Nephron progenitor cell (in vitro differentiated cells): Measurements from ENCODE around the gene RPS6KA3.

Experiments used
- DNase-seq: peaks from one replicate; pipeline ENCODE4 v3.0.0; 2021
- H3K27ac Mint-ChIP-seq: 2 replicates; pipeline ENCODE4 v1.8.0; 2021; ENCODE audit warnings: mild to moderate bottlenecking, moderate library complexity, mixed read lengths
- H3K27me3 Mint-ChIP-seq: 2 replicates; pipeline ENCODE4 v1.8.0; 2021; ENCODE audit warnings: mild to moderate bottlenecking, low read depth, mixed read lengths; ENCODE audit not compliant: poor library complexity
- H3K36me3 Mint-ChIP-seq: 2 replicates; pipeline ENCODE4 v1.8.0; 2021; ENCODE audit warnings: low read depth, mixed read lengths
- H3K4me1 Mint-ChIP-seq: 2 replicates; pipeline ENCODE4 v1.8.0; 2021; ENCODE audit warnings: mixed read lengths
- H3K4me3 Mint-ChIP-seq: 2 replicates; pipeline ENCODE4 v1.8.0; 2021; ENCODE audit warnings: mild to moderate bottlenecking, moderate library complexity, mixed read lengths
- H3K9me3 Mint-ChIP-seq: 2 replicates; pipeline ENCODE4 v1.8.0; 2021; ENCODE audit warnings: mild to moderate bottlenecking, moderate library complexity, mixed read lengths
- CTCF ChIP-seq: fragments of 200-600 bp; sonication (generic); IDR thresholded peaks from 2 replicates; pipeline ENCODE4 v1.5.0; 2021; ENCODE audit warnings: antibody characterized with exemption

RPS6KA3 gene

DNA sequence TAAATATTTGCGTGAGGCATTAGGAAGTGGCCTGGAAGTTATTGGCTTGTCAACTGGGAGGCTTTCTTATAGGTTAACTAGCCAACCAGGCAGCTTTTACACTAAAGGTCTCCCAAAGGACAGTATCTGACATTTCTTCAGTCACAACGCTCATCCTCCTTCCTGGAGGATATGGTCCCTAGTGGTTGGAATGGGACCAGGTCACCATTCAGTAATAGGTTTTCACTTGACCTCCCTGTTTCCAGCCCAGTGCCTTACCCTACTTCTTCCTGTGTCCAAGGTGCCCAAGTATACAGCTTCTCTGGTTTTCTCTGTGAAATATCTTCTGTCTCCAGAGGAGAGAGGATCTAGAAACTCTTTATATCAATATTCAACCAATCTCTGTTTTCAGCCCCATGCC is 38.5 kb downstream of the RPS6KA3 start:
- peaks cover 47% of the 10 kb centered on the region for H3K36me3 Mint-ChIP-seq
- no peaks in the 10 kb centered on the region for H3K27me3 Mint-ChIP-seq
- H3K4me1 Mint-ChIP-seq: no peaks in the 10 kb centered on the region
- no peak for TF ChIP-seq CTCF
- H3K9me3 Mint-ChIP-seq: peaks cover 35% of the 10 kb centered on the region
- no peak for DNase-seq
- no peak overlapping the region for H3K4me3 Mint-ChIP-seq
- no peak overlapping the region for H3K27ac Mint-ChIP-seq

DNA sequence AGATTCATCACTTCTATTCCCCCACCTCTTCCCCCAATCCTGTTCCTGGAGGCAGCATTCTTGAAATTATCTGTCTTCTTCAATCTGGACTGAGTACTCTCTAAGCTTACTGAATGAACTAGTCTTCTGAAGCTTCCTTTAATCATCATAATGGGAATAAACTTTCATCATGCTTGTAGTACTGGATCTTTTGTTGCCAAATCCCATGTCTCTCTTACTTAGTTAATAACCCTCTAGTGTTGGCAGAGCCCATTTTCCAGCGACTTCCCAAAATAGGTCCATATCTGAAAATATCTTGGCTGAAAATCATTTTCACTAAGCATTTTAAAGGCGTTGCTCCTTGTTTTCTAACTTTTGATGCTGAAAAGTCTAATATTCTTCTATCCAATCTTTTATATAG is 39.6 kb downstream of the RPS6KA3 start:
- peaks cover 35% of the 10 kb centered on the region for H3K36me3 Mint-ChIP-seq
- no peak for DNase-seq
- no peaks in the 10 kb centered on the region for H3K27me3 Mint-ChIP-seq
- peaks cover 27% of the 10 kb centered on the region for H3K9me3 Mint-ChIP-seq
- no peak for TF ChIP-seq CTCF
- no peak overlapping the region for H3K4me3 Mint-ChIP-seq
- H3K4me1 Mint-ChIP-seq: no peaks in the 10 kb centered on the region
- no peak overlapping the region for H3K27ac Mint-ChIP-seq

GRCh38 chrX:20225488-20225833 is 41.2 kb downstream of the RPS6KA3 start:
- Mint-ChIP-seq H3K27me3 (no peaks in the 10 kb centered on the region), H3K36me3 (peaks cover 24% of the 10 kb centered on the region)

GRCh38 chrX:20224814-20225487 is 41.8 kb downstream of the RPS6KA3 start:
- H3K4me3 Mint-ChIP-seq: no peak overlapping the region
- H3K4me1 Mint-ChIP-seq: no peaks in the 10 kb centered on the region
- DNase-seq: no peak
- TF ChIP-seq CTCF: no peak
- peaks cover 19% of the 10 kb centered on the region for H3K36me3 Mint-ChIP-seq
- peaks cover 18% of the 10 kb centered on the region for H3K9me3 Mint-ChIP-seq
- H3K27ac Mint-ChIP-seq: no peak overlapping the region
- no peaks in the 10 kb centered on the region for H3K27me3 Mint-ChIP-seq

More at GRCh38 chrX:20225488-20225833, 41.2 kb downstream of the RPS6KA3 start:
- Mint-ChIP-seq H3K9me3 (peaks cover 18% of the 10 kb centered on the region), H3K27ac (no peak overlapping the region), H3K4me1 (no peaks in the 10 kb centered on the region), H3K4me3 (no peak overlapping the region)
- no peak for DNase-seq
- no peak for TF ChIP-seq CTCF

DNA sequence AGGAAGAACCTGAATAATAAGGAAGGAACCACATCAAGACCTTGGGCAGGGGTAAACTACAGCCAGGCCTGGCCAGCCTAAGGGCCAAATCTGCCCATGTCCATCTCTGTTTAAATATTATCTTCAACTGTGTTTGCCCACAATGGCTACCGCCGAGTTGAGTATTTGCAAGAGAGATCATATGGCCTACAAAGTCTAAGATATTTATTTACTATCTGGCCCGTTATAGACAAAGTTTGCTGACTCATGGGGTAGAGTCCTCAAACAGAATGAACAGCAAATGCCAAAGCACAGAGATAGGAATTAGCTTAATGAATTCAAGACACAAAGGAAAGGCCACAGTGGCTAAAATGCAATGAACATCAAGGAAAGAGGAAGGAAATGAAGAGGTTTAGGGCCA is 44.8 kb downstream of the RPS6KA3 start:
- H3K27ac Mint-ChIP-seq: no peak overlapping the region
- no peak overlapping the region for H3K4me3 Mint-ChIP-seq
- TF ChIP-seq CTCF: no peak
- DNase-seq: no peak
- H3K27me3 Mint-ChIP-seq: no peaks in the 10 kb centered on the region
- H3K4me1 Mint-ChIP-seq: peaks cover 6% of the 10 kb centered on the region
- H3K9me3 Mint-ChIP-seq: peaks cover 11% of the 10 kb centered on the region
- H3K36me3 Mint-ChIP-seq: no peaks in the 10 kb centered on the region

DNA sequence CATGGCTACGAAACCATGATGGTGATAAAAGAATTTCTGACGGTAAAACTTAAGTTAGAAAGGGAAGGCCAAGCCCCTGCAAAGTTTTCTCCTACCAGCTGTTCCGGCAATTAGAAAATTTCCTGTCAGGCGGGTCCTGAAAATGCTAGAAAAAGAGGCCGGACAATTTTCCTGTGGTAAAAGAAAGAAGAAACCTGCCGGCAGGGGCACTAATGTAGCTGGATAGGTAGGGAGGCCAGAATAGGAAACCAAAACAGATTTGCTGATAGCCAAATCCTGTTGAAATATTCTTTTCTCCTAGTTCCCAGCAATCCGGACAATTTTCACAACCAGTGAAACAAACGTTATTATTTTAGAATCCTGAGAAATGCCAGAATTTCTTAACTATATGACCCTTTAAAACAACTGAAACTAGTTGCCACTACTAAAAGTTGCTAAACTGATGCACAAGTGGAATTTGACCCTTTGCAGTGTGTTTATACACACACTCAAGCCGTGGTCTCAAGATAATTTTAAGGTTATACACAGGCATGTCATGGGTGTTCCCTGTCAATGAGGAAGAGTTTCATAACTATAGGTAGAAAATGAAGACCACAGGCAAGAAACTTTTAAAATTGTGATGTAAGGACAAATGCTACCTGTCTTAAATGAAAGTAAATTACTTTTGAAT is 47.7 kb downstream of the RPS6KA3 start:
- TF ChIP-seq CTCF: no peak
- H3K9me3 Mint-ChIP-seq: peaks cover 20% of the 10 kb centered on the region
- H3K27me3 Mint-ChIP-seq: no peaks in the 10 kb centered on the region
- no peak overlapping the region for H3K4me3 Mint-ChIP-seq
- no peak overlapping the region for H3K27ac Mint-ChIP-seq
- DNase-seq: no peak
- H3K4me1 Mint-ChIP-seq: peaks cover 6% of the 10 kb centered on the region
- H3K36me3 Mint-ChIP-seq: peaks cover 10% of the 10 kb centered on the region
